K562 (cell line): ENCODE results near the gene PIGH. TPM values are rescaled to one million over a fixed set of nuclear protein-coding genes. Genes with fewer than 3 reads are reported as not detected.

ENCODE experiments used
- ATF1 ChIP-seq, 2 experiments: fragments of 450-650 bp in 1 of 2; IDR thresholded peaks; 2 replicates each; pipeline ENCODE4 v1.6.1; 2016; ENCODE audit warnings: missing compliant biosample characterization in 1 of 2, missing genetic modification characterization in 1 of 2
- FOS ChIP-seq: IDR thresholded peaks from 3 replicates; pipeline ENCODE4 v1.6.1; 2011; ENCODE audit not compliant: insufficient read length; ENCODE audit errors: extremely low read depth
- NFIC ChIP-seq: fragments of 450-650 bp; IDR thresholded peaks from 2 replicates; pipeline ENCODE4 v1.6.1; 2017; ENCODE audit warnings: mild to moderate bottlenecking, inconsistent platforms
- NR2C1 ChIP-seq, 2 experiments: fragments of 450-650 bp; IDR thresholded peaks; 2 replicates each; pipeline ENCODE4 v1.6.1; 2017; ENCODE audit warnings: mild to moderate bottlenecking in 2 of 2, antibody characterized with exemption in 1 of 2, inconsistent platforms in 1 of 2, missing compliant biosample characterization in 1 of 2, missing genetic modification characterization in 1 of 2
- PHB2 ChIP-seq: fragments of 450-650 bp; IDR thresholded peaks from 2 replicates; pipeline ENCODE4 v1.6.1; 2017; ENCODE audit warnings: low read depth
- SMAD4 ChIP-seq: fragments of 250-450 bp; sonication (Bioruptor Pico); conservative IDR thresholded peaks from 2 replicates; pipeline ENCODE4 v1.8.0; 2021; ENCODE audit warnings: inconsistent platforms, mild to moderate bottlenecking, moderate library complexity
- TBP ChIP-seq: optimal IDR thresholded peaks from 2 replicates; pipeline ENCODE3; 2011; ENCODE audit warnings: low read depth, low read length, improper control_type of control experiment
- ZBTB1 ChIP-seq: sonication (generic); formaldehyde crosslinking; IDR thresholded peaks from 2 replicates; pipeline ENCODE4 v1.8.1; 2023; ENCODE audit warnings: missing genetic modification reagents, low read depth, mild to moderate bottlenecking, borderline replicate concordance
- ZNF224 ChIP-seq: sonication (generic); formaldehyde crosslinking; IDR thresholded peaks from 2 replicates; pipeline ENCODE4 v1.8.0; 2022; ENCODE audit warnings: mild to moderate bottlenecking, missing genetic modification reagents
- ZNF24 ChIP-seq: fragments of 450-650 bp; IDR thresholded peaks from 2 replicates; pipeline ENCODE4 v1.6.1; 2016
- ZNF41 ChIP-seq: fragments of 250-450 bp; sonication (Bioruptor Pico); conservative IDR thresholded peaks from 2 replicates; pipeline ENCODE4 v1.4.0; 2020; ENCODE audit warnings: mild to moderate bottlenecking
- ZNF586 ChIP-seq: fragments of 450-650 bp; formaldehyde crosslinking; conservative IDR thresholded peaks from 2 replicates; pipeline ENCODE4 v1.4.0; 2020; ENCODE audit warnings: mild to moderate bottlenecking, moderate library complexity
- polyA plus RNA-seq, 8 experiments: library from polyadenylated mRNA; depleted of rRNA in 4 of 8; stranded (reverse) in 5 of 8; unstranded in 3 of 8; fragments of >200 nt; fragmentation: Nextera tagmentation in 2 of 8; fragmentation: Illumina TruSeq in 1 of 8; extraction: Ambion mirVana in 2 of 8; extraction: Trizol in 1 of 8; gene quantifications; 2 replicates each; pipeline versions ENCODE4 v1.2.1 to v1.2.3, GENCODE V29; 2011 to 2014; ENCODE audit warnings: inconsistent platforms in 1 of 8, missing spikeins in 1 of 8
- total RNA-seq, 7 experiments: library from RNA; depleted of rRNA in 6 of 7; stranded (reverse); fragments of >200 nt in 6 of 7; fragmentation: Illumina TruSeq in 2 of 7; extraction: Trizol in 2 of 7; gene quantifications; 2 replicates each; pipeline versions ENCODE4 v1.2.1 to v1.2.3, GENCODE V29; 2011 to 2021; ENCODE audit warnings: low replicate concordance in 1 of 7
- TF ChIP-seq, protein P1 (sequence below): IDR thresholded peaks from 2 replicates; pipeline ENCODE4 v1.6.1; 2012; ENCODE audit warnings: low read depth, low read length, improper control_type of control experiment, borderline replicate concordance
- TF ChIP-seq, protein P2 (sequence below): fragments of 150-350 bp; IDR thresholded peaks from 2 replicates; pipeline ENCODE4 v1.6.1; 2014; ENCODE audit warnings: low read depth, mild to moderate bottlenecking, low read length, borderline replicate concordance
- TF ChIP-seq, protein P3 (sequence below): fragments of 450-650 bp; formaldehyde crosslinking; IDR thresholded peaks from 2 replicates; pipeline ENCODE4 v1.4.0; 2020; ENCODE audit warnings: mild to moderate bottlenecking, moderate library complexity
- TF ChIP-seq, protein P4 (sequence below): fragments of 250-450 bp; sonication (Bioruptor Pico); IDR thresholded peaks from 2 replicates; pipeline ENCODE4 v1.9.0; 2021; ENCODE audit warnings: mild to moderate bottlenecking
- TF ChIP-seq, protein P5 (sequence below): fragments of 450-650 bp; IDR thresholded peaks from 2 replicates; pipeline ENCODE4 v1.7.0; 2016; ENCODE audit warnings: borderline replicate concordance

Gene PIGH
- total and polyA plus RNA-seq, 9 of the 15 experiments (the other 6 are each of a cell fraction or from before 2014, with no cell fraction given): 21.1 to 53.4 (median 24.7) TPM

DNA sequence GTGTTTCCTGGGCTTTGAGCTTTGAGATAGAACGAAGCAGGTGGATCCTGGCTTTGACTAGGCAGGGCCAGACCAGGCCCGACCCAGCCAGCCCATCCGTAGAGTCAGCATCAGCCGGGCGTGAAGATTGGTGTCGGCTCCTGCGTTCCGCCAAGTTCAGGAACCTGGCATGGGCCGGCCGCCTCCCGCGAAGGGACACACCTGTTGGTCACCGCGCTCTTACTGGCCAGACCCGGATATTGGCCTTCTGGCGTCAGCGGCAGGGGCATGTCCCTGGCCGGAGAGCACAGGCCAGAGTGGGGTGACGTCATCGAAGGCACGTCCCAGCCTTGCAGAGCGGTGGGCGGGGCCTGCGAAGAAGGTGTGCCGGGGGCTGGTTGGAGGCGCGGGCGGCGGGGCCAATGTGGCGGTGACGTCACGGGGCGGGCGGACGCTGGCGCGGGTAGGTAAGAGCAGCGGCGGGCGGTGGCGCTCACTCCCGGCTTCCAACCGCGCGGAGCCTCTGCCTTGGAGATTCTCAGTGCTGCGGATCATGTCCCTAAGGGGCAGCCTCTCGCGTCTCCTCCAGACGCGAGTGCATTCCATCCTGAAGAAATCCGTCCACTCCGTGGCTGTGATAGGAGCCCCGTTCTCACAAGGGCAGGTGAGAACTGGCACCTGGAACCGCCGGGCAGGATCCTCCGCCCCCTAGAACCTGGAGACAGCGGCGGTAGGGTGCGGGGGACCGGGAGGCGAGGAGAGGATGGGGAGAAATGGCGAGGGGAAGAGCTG lies 19.6 kb upstream of the PIGH start, which contains the start of gene ARG2 (continued):
- no peak for TF ChIP-seq ZBTB1 (CRISPR knock-in tag)
- TF ChIP-seq NR2C1 (IDR thresholded peaks at IDR 0.05): no peak
- no peak for TF ChIP-seq NR2C1 (tag; IDR thresholded peaks at IDR 0.05)
- TF ChIP-seq, protein P1, sequence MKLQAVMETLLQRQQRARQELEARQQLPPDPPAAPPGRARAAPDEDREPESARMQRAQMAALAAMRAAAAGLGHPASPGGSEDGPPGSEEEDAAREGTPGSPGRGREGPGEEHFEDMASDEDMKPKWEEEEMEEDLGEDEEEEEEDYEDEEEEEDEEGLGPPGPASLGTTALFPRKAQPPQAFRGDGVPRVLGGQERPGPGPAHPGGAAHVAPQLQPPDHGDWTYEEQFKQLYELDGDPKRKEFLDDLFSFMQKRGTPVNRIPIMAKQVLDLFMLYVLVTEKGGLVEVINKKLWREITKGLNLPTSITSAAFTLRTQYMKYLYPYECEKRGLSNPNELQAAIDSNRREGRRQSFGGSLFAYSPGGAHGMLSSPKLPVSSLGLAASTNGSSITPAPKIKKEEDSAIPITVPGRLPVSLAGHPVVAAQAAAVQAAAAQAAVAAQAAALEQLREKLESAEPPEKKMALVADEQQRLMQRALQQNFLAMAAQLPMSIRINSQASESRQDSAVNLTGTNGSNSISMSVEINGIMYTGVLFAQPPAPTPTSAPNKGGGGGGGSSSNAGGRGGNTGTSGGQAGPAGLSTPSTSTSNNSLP: no peak
- TF ChIP-seq, protein P2, sequence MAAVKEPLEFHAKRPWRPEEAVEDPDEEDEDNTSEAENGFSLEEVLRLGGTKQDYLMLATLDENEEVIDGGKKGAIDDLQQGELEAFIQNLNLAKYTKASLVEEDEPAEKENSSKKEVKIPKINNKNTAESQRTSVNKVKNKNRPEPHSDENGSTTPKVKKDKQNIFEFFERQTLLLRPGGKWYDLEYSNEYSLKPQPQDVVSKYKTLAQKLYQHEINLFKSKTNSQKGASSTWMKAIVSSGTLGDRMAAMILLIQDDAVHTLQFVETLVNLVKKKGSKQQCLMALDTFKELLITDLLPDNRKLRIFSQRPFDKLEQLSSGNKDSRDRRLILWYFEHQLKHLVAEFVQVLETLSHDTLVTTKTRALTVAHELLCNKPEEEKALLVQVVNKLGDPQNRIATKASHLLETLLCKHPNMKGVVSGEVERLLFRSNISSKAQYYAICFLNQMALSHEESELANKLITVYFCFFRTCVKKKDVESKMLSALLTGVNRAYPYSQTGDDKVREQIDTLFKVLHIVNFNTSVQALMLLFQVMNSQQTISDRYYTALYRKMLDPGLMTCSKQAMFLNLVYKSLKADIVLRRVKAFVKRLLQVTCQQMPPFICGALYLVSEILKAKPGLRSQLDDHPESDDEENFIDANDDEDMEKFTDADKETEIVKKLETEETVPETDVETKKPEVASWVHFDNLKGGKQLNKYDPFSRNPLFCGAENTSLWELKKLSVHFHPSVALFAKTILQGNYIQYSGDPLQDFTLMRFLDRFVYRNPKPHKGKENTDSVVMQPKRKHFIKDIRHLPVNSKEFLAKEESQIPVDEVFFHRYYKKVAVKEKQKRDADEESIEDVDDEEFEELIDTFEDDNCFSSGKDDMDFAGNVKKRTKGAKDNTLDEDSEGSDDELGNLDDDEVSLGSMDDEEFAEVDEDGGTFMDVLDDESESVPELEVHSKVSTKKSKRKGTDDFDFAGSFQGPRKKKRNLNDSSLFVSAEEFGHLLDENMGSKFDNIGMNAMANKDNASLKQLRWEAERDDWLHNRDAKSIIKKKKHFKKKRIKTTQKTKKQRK: no peak
- TF ChIP-seq NFIC: no peak
- no peak for TF ChIP-seq ZNF24
- TF ChIP-seq, protein P3, sequence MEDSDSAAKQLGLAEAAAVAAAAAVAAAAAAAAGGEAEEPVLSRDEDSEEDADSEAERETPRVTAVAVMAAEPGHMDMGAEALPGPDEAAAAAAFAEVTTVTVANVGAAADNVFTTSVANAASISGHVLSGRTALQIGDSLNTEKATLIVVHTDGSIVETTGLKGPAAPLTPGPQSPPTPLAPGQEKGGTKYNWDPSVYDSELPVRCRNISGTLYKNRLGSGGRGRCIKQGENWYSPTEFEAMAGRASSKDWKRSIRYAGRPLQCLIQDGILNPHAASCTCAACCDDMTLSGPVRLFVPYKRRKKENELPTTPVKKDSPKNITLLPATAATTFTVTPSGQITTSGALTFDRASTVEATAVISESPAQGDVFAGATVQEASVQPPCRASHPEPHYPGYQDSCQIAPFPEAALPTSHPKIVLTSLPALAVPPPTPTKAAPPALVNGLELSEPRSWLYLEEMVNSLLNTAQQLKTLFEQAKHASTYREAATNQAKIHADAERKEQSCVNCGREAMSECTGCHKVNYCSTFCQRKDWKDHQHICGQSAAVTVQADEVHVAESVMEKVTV: no peak
- no peak for TF ChIP-seq ZNF41 (CRISPR knock-in tag)
- peak; percentile 88 for TF ChIP-seq TBP
- no peak for TF ChIP-seq ZNF224 (CRISPR knock-in tag)
- TF ChIP-seq SMAD4 (CRISPR knock-in tag): peak; percentile 60
- no peak for TF ChIP-seq PHB2
- TF ChIP-seq FOS: no peak
- TF ChIP-seq, protein P4, sequence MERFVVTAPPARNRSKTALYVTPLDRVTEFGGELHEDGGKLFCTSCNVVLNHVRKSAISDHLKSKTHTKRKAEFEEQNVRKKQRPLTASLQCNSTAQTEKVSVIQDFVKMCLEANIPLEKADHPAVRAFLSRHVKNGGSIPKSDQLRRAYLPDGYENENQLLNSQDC: no peak
- TF ChIP-seq ZNF586: no peak
- TF ChIP-seq ATF1 (CRISPR knock-in tag; IDR thresholded peaks at IDR 0.05): peak; percentile 74
- peak; percentile 99 for TF ChIP-seq ATF1 (tag; IDR thresholded peaks at IDR 0.05)
- TF ChIP-seq, protein P5, sequence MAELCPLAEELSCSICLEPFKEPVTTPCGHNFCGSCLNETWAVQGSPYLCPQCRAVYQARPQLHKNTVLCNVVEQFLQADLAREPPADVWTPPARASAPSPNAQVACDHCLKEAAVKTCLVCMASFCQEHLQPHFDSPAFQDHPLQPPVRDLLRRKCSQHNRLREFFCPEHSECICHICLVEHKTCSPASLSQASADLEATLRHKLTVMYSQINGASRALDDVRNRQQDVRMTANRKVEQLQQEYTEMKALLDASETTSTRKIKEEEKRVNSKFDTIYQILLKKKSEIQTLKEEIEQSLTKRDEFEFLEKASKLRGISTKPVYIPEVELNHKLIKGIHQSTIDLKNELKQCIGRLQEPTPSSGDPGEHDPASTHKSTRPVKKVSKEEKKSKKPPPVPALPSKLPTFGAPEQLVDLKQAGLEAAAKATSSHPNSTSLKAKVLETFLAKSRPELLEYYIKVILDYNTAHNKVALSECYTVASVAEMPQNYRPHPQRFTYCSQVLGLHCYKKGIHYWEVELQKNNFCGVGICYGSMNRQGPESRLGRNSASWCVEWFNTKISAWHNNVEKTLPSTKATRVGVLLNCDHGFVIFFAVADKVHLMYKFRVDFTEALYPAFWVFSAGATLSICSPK: no peak
